Esophagus squamous epithelium (tissue), 4 donors: ENCODE data around the gene L3MBTL1.

ENCODE experiments used
- POLR2A ChIP-seq, 4 donors: fragments of 450-650 bp; IDR thresholded peaks; one replicate each; pipeline ENCODE4 v1.6.1; 2017; ENCODE audit warnings: antibody characterized with exemption in 4 of 4, mild to moderate bottlenecking in 4 of 4, moderate library complexity in 3 of 4
- TF ChIP-seq, protein P1 (sequence below), 6 experiments: fragments of 450-650 bp in 4 of 6; fragments of 200-600 bp in 2 of 6; sonication (generic) in 2 of 6; IDR thresholded peaks; one replicate each; pipeline ENCODE4 v1.5.1; 2016 to 2019; ENCODE audit warnings: antibody characterized with exemption in 6 of 6, mild to moderate bottlenecking in 4 of 6, moderate library complexity in 4 of 6

DNA sequence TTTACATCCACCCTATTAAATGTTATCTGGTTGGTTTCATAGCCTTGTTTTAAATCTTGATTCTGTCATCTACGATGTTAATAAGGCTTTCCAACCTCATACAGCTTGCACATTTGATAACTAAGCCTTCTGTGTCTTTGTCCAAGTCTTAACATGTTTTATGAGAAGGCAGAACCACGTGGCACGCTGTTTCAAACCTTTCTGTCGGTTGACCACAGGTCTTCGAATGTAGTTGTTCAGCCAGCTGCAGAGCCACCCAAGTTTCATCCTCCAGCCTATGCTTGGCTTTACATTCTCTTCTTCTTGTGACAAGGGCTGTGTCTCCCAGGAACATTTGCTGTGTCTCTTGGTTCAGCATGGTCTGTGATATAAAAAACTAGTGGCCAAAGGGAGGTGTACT, 35.6 kb downstream of the L3MBTL1 start:
- TF ChIP-seq, protein P1, sequence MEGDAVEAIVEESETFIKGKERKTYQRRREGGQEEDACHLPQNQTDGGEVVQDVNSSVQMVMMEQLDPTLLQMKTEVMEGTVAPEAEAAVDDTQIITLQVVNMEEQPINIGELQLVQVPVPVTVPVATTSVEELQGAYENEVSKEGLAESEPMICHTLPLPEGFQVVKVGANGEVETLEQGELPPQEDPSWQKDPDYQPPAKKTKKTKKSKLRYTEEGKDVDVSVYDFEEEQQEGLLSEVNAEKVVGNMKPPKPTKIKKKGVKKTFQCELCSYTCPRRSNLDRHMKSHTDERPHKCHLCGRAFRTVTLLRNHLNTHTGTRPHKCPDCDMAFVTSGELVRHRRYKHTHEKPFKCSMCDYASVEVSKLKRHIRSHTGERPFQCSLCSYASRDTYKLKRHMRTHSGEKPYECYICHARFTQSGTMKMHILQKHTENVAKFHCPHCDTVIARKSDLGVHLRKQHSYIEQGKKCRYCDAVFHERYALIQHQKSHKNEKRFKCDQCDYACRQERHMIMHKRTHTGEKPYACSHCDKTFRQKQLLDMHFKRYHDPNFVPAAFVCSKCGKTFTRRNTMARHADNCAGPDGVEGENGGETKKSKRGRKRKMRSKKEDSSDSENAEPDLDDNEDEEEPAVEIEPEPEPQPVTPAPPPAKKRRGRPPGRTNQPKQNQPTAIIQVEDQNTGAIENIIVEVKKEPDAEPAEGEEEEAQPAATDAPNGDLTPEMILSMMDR (IDR thresholded peaks at IDR 0.05): no peak
- no peak for TF ChIP-seq POLR2A (IDR thresholded peaks at IDR 0.05)
